HUES6 (cell line): ENCODE measurements around the gene TMEM178B.
"Not testable (repeated sequence)": the region's sequence is repeated elsewhere in the genome, so short reads cannot be mapped to it uniquely, and the experiment has no call there.

Experiments used
- H3K27ac ChIP-seq: 2 replicates; pipeline ENCODE4 v1.7.0; 2013; ENCODE audit warnings: low read depth, mild to moderate bottlenecking, low read length, inconsistent platforms
- H3K27me3 ChIP-seq: 2 replicates; pipeline ENCODE4 v1.6.1; 2013; ENCODE audit warnings: low read length; ENCODE audit not compliant: control insufficient read depth, insufficient read depth
- H3K36me3 ChIP-seq: 2 replicates; pipeline ENCODE4 v1.6.1; 2013; ENCODE audit warnings: low read length; ENCODE audit not compliant: control insufficient read depth, insufficient read depth
- H3K4me1 ChIP-seq: 2 replicates; pipeline ENCODE4 v1.6.1; 2013; ENCODE audit warnings: low read length; ENCODE audit not compliant: control insufficient read depth, insufficient read depth
- H3K4me3 ChIP-seq: 2 replicates; pipeline ENCODE4 v1.5.1; 2013; ENCODE audit warnings: low read depth, low read length
- H3K9ac ChIP-seq: one replicate; pipeline ENCODE4 v1.6.1; 2013; ENCODE audit warnings: mild to moderate bottlenecking, low read length
- H3K9me3 ChIP-seq: 2 replicates; pipeline ENCODE4 v1.6.1; 2013; ENCODE audit warnings: low read depth, low read length; ENCODE audit not compliant: control insufficient read depth, insufficient read depth

The TMEM178B gene

GRCh38 chr7:141185369-141185967 is 111.6 kb downstream of the TMEM178B start:
- Histone ChIP-seq H3K27me3 (no peaks in the 10 kb centered on the region), H3K27ac (no peak overlapping the region), H3K4me1 (no peaks in the 10 kb centered on the region), H3K9ac (no peak overlapping the region), H3K4me3 (no peak overlapping the region), H3K9me3 (no peaks in the 10 kb centered on the region), H3K36me3 (no peaks in the 10 kb centered on the region)

- Histone ChIP-seq H3K27ac (no peak overlapping the region), H3K9me3 (no peaks in the 10 kb centered on the region), H3K4me3 (no peak overlapping the region)
Observed at GRCh38 chr7:141189231-141189630, 115.4 kb downstream of the TMEM178B start.

GRCh38 chr7:141190495-141190894 is 116.6 kb downstream of the TMEM178B start:
- H3K9me3 ChIP-seq, result no peaks in the 10 kb centered on the region
- H3K36me3 ChIP-seq, result no peaks in the 10 kb centered on the region
- no peaks in the 10 kb centered on the region for H3K4me1 ChIP-seq
- H3K27me3 ChIP-seq, result no peaks in the 10 kb centered on the region
- H3K27ac ChIP-seq, result no peak overlapping the region
- H3K4me3 ChIP-seq, result no peak overlapping the region
- H3K9ac ChIP-seq, result no peak overlapping the region

More at GRCh38 chr7:141189231-141189630, 115.4 kb downstream of the TMEM178B start:
- no peaks in the 10 kb centered on the region for H3K36me3 ChIP-seq
- H3K9ac ChIP-seq, result no peak overlapping the region
- no peaks in the 10 kb centered on the region for H3K4me1 ChIP-seq
- H3K27me3 ChIP-seq, result no peaks in the 10 kb centered on the region

- H3K27ac ChIP-seq, result no peak overlapping the region
- H3K36me3 ChIP-seq, result no peaks in the 10 kb centered on the region
Observed at GRCh38 chr7:141191277-141191676, 117.4 kb downstream of the TMEM178B start.

GRCh38 chr7:141193066-141193465 is 119.2 kb downstream of the TMEM178B start:
- no peaks in the 10 kb centered on the region for H3K36me3 ChIP-seq

More at GRCh38 chr7:141191277-141191676, 117.4 kb downstream of the TMEM178B start:
- H3K9me3 ChIP-seq, result no peaks in the 10 kb centered on the region
- H3K4me3 ChIP-seq, result no peak overlapping the region
- no peak overlapping the region for H3K9ac ChIP-seq
- H3K27me3 ChIP-seq, result no peaks in the 10 kb centered on the region
- no peaks in the 10 kb centered on the region for H3K4me1 ChIP-seq

GRCh38 chr7:141195722-141196121 is 121.9 kb downstream of the TMEM178B start:
- H3K27me3 ChIP-seq, H3K4me3 ChIP-seq, H3K9ac ChIP-seq, H3K27ac ChIP-seq, H3K36me3 ChIP-seq, H3K4me1 ChIP-seq, H3K9me3 ChIP-seq: not testable (repeated sequence)

More at GRCh38 chr7:141193066-141193465, 119.2 kb downstream of the TMEM178B start:
- no peak overlapping the region for H3K9ac ChIP-seq
- H3K27ac ChIP-seq, result no peak overlapping the region
- H3K4me1 ChIP-seq, result peaks cover 1% of the 10 kb centered on the region; the same call in 1 of the 2 replicates
- H3K27me3 ChIP-seq, result no peaks in the 10 kb centered on the region
- no peak overlapping the region for H3K4me3 ChIP-seq
- no peaks in the 10 kb centered on the region for H3K9me3 ChIP-seq

GRCh38 chr7:141198194-141198958 is 124.5 kb downstream of the TMEM178B start:
- no peaks in the 10 kb centered on the region for H3K36me3 ChIP-seq
- H3K27me3 ChIP-seq, result no peaks in the 10 kb centered on the region
- H3K4me1 ChIP-seq, result peaks cover 9% of the 10 kb centered on the region; the same call in 1 of the 2 replicates
- no peaks in the 10 kb centered on the region for H3K9me3 ChIP-seq
- H3K27ac ChIP-seq, result no peak overlapping the region
- H3K4me3 ChIP-seq, result no peak overlapping the region
- no peak overlapping the region for H3K9ac ChIP-seq

- Histone ChIP-seq H3K27me3 (no peaks in the 10 kb centered on the region), H3K36me3 (no peaks in the 10 kb centered on the region), H3K4me1 (peaks cover 9% of the 10 kb centered on the region; the same call in 1 of the 2 replicates), H3K27ac (no peak overlapping the region), H3K9ac (no peak overlapping the region), H3K9me3 (no peaks in the 10 kb centered on the region), H3K4me3 (no peak overlapping the region)
Observed at GRCh38 chr7:141200191-141201108, 126.6 kb downstream of the TMEM178B start.

- H3K4me3 ChIP-seq, result no peak overlapping the region
- H3K9me3 ChIP-seq, result no peaks in the 10 kb centered on the region
- H3K27me3 ChIP-seq, result no peaks in the 10 kb centered on the region
- H3K27ac ChIP-seq, result no peak overlapping the region
- peaks cover 9% of the 10 kb centered on the region; the same call in 1 of the 2 replicates for H3K4me1 ChIP-seq
- H3K9ac ChIP-seq, result no peak overlapping the region
- no peaks in the 10 kb centered on the region for H3K36me3 ChIP-seq
Observed at GRCh38 chr7:141201145-141201885, 127.5 kb downstream of the TMEM178B start.

GRCh38 chr7:141202535-141202934 is 128.7 kb downstream of the TMEM178B start:
- Histone ChIP-seq H3K9ac (no peak overlapping the region), H3K4me1 (peaks cover 9% of the 10 kb centered on the region; the same call in 1 of the 2 replicates)

More at GRCh38 chr7:141202535-141202934, 128.7 kb downstream of the TMEM178B start:
- no peaks in the 10 kb centered on the region for H3K9me3 ChIP-seq
- H3K4me3 ChIP-seq, result no peak overlapping the region
- H3K27ac ChIP-seq, result no peak overlapping the region
- no peaks in the 10 kb centered on the region for H3K36me3 ChIP-seq
- no peaks in the 10 kb centered on the region for H3K27me3 ChIP-seq
